T-cell (primary cell): ENCODE results near the gene SIGLEC14. TPM values are rescaled to one million over a fixed set of nuclear protein-coding genes. Genes with fewer than 3 reads are reported as not detected.
"Not testable (repeated sequence)": the region's sequence is repeated elsewhere in the genome, so short reads cannot be mapped to it uniquely, and the experiment has no call there.

Experiments
- ATAC-seq, 4 experiments: fragments of 200-7000 bp in 3 of 4; fragments of 150-1000 bp in 1 of 4; cut with Tn5 transposase; replicated peaks in 1 of 4; 1 replicate in 3 of 4; 2 replicates in 1 of 4; pipeline ENCODE4 v1.10.0; 2021; ENCODE audit warnings: moderate library complexity in 3 of 4, mild to moderate bottlenecking in 2 of 4, moderate number of reproducible peaks in 1 of 4
- CTCF ChIA-PET, 2 donors: fragments of 300-600 bp; sonication (Branson Sonifier 250); formaldehyde crosslinking; loops; one replicate each; lab custom pipeline; 2022; ENCODE audit warnings: antibody characterized with exemption in 2 of 2; lab: Charles Lee
- POLR2A ChIA-PET, 2 donors: fragments of 300-600 bp; sonication (Branson Sonifier 250); formaldehyde crosslinking; loops; one replicate each; lab custom pipeline; 2022; ENCODE audit warnings: antibody characterized with exemption in 2 of 2; lab: Charles Lee
- DNase-seq, 35 experiments: peaks; one replicate each; pipeline versions ENCODE4 v3.0.0 to v3.0.0-alpha.2; 2013 to 2023
- H3K27ac ChIP-seq: one replicate; pipeline ENCODE4 v1.5.1; 2013; ENCODE audit warnings: low read length
- H3K27me3 ChIP-seq, 2 experiments: replicated peaks in 1 of 2; 1 replicate in 1 of 2; 2 replicates in 1 of 2; pipeline versions ENCODE4 v1.6.1 to v1.7.0; 2013; ENCODE audit warnings: low read length in 1 of 2, mixed read lengths in 1 of 2; ENCODE audit not compliant: control insufficient read depth in 2 of 2, insufficient read depth in 2 of 2; ENCODE audit errors: extremely low read depth in 1 of 2
- H3K36me3 ChIP-seq, 2 donors: 1 replicate in 1 of 2; 2 replicates in 1 of 2; pipeline versions ENCODE4 v1.6.1 to v1.7.0; 2013; ENCODE audit warnings: low read length in 1 of 2; ENCODE audit not compliant: control insufficient read depth in 2 of 2, insufficient read depth in 1 of 2; ENCODE audit errors: extremely low read depth in 1 of 2
- H3K4me1 ChIP-seq, 2 experiments: 1 replicate in 1 of 2; 2 replicates in 1 of 2; pipeline versions ENCODE4 v1.6.1 to v1.7.0; 2013; ENCODE audit warnings: low read length in 2 of 2, mixed read lengths in 1 of 2; ENCODE audit not compliant: insufficient read depth in 2 of 2, control insufficient read depth in 1 of 2; ENCODE audit errors: extremely low read depth in 1 of 2
- H3K4me3 ChIP-seq, 2 donors: 1 replicate in 1 of 2; 2 replicates in 1 of 2; pipeline versions ENCODE4 v1.5.1 to v1.7.0; 2013; ENCODE audit warnings: mild to moderate bottlenecking in 2 of 2, low read length in 1 of 2, moderate library complexity in 1 of 2; ENCODE audit not compliant: control insufficient read depth in 1 of 2; ENCODE audit errors: extremely low read depth in 1 of 2
- H3K9me3 ChIP-seq: 2 replicates; pipeline ENCODE4 v1.7.0; 2013
- H3K27ac Mint-ChIP-seq, 2 donors: one replicate each; pipeline ENCODE4 v1.8.0; 2020 to 2021; ENCODE audit warnings: mild to moderate bottlenecking in 2 of 2, mixed read lengths in 2 of 2
- H3K27me3 Mint-ChIP-seq, 2 donors: one replicate each; pipeline ENCODE4 v1.8.0; 2021 to 2022; ENCODE audit warnings: mixed read lengths in 2 of 2
- H3K36me3 Mint-ChIP-seq: one replicate; pipeline ENCODE4 v1.8.0; 2021; ENCODE audit warnings: mixed read lengths
- H3K4me1 Mint-ChIP-seq, 3 donors: one replicate each; pipeline ENCODE4 v1.8.0; 2020 to 2022; ENCODE audit warnings: mixed read lengths in 3 of 3, mild to moderate bottlenecking in 1 of 3
- H3K4me3 Mint-ChIP-seq, 3 donors: one replicate each; pipeline ENCODE4 v1.8.0; 2020 to 2022; ENCODE audit warnings: mild to moderate bottlenecking in 3 of 3, mixed read lengths in 3 of 3, moderate library complexity in 3 of 3
- H3K9me3 Mint-ChIP-seq, 3 donors: one replicate each; pipeline ENCODE4 v1.8.0; 2020 to 2022; ENCODE audit warnings: mixed read lengths in 3 of 3
- WGBS: methylation state at CpG from one replicate; pipeline ENCODE4 v1.1.5; 2013; ENCODE audit warnings: missing lambda C conversion rate; ENCODE audit not compliant: insufficient coverage; 5-methylcytosine and 5-hydroxymethylcytosine counted together
- total RNA-seq, 35 experiments: library from RNA in 6 of 35; stranded (reverse) in 6 of 35; fragments of 120-200 nt in 1 of 35; gene quantifications; one replicate each; pipeline versions ENCODE4 v1.2.1 to v1.2.4 and lab custom pipeline; 2013 to 2026

The SIGLEC14 gene, protein sequence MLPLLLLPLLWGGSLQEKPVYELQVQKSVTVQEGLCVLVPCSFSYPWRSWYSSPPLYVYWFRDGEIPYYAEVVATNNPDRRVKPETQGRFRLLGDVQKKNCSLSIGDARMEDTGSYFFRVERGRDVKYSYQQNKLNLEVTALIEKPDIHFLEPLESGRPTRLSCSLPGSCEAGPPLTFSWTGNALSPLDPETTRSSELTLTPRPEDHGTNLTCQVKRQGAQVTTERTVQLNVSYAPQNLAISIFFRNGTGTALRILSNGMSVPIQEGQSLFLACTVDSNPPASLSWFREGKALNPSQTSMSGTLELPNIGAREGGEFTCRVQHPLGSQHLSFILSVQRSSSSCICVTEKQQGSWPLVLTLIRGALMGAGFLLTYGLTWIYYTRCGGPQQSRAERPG
- total RNA-seq = 1 to 10 TPM in 1 of 5 donors, under 1 TPM in 2, not detected in 2; 0.68 to 1.1 (median 0.93) TPM
- total RNA-seq (2013) = 0.53 TPM
- total RNA-seq (lab: John Stamatoyannopoulos, UW) = 0 to 0.52 (median 0) reads per million in 29 experiments

DNA sequence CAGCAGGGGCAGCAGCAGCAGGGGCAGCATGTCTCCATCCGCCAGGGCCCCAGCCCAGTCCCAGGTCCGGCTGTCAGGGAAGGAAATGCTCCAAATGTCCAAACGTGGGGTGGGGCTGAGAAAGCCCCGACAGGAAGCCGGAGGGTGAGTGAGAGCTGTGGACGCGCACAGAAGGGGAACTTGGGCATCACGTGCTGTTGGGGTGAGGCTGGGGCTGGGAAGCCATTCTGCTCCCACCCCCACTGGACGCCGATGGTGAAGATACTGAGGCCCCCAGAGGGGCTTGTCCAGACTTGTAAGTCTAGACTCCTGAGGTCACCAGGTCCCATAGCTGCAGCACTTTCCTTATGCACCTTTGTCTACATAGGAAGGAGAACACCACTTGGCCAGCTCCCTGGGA lies at the start of gene SIGLEC14:
Gene SIGLEC14 (minus strand): TSS at position 96 of the 400 bp plus-strand sequence. CDS start 66 bp downstream, at position 30.
- H3K27me3 Mint-ChIP-seq = peaks cover 26 to 41% of the 10 kb centered on the region in 2 donors
- H3K4me3 ChIP-seq, H3K4me1 ChIP-seq, H3K4me1 Mint-ChIP-seq, H3K27ac ChIP-seq, H3K9me3 Mint-ChIP-seq, POLR2A ChIA-PET, H3K36me3 Mint-ChIP-seq, CTCF ChIA-PET, H3K36me3 ChIP-seq, DNase-seq, H3K27ac Mint-ChIP-seq, H3K4me3 Mint-ChIP-seq, ATAC-seq, H3K9me3 ChIP-seq: not testable (repeated sequence)
- WGBS = 6% methylated on average over 2 of the region's 10 CpGs
- peaks cover 0 to 28% of the 10 kb centered on the region in 2 experiments for H3K27me3 ChIP-seq

GRCh38 chr19:51695702-51696315 lies 49.2 kb upstream of the SIGLEC14 start:
- no peak overlapping the region for H3K4me3 Mint-ChIP-seq
- no peaks in the 10 kb centered on the region for H3K27me3 Mint-ChIP-seq
- no peak overlapping the region for H3K4me3 ChIP-seq
- no peak overlapping the region for H3K27ac Mint-ChIP-seq
- H3K9me3 ChIP-seq = no peaks in the 10 kb centered on the region
- H3K9me3 Mint-ChIP-seq = no peaks in the 10 kb centered on the region
- WGBS = 74% methylated on average over 10 of the region's 14 CpGs
- DNase-seq (no peak), ATAC-seq (no peak)
- ChIA-PET CTCF (no interaction called here), POLR2A (no interaction called here)
- no peaks in the 10 kb centered on the region for H3K36me3 ChIP-seq
- H3K36me3 Mint-ChIP-seq = peaks cover 7% of the 10 kb centered on the region
- H3K4me1 ChIP-seq = peaks cover 0 to 11% of the 10 kb centered on the region in 2 experiments
- no peak overlapping the region for H3K27ac ChIP-seq
- H3K27me3 ChIP-seq = peaks cover 0 to 4% of the 10 kb centered on the region in 2 experiments
- H3K4me1 Mint-ChIP-seq = peaks cover 4 to 13% (median 11%) of the 10 kb centered on the region in 3 donors

GRCh38 chr19:51695088-51695487 lies 48.5 kb upstream of the SIGLEC14 start:
- POLR2A ChIA-PET = no interaction called here
- no peak overlapping the region for H3K27ac ChIP-seq
- H3K4me1 Mint-ChIP-seq = peaks cover 7 to 17% (median 13%) of the 10 kb centered on the region in 3 donors
- H3K36me3 Mint-ChIP-seq = peaks cover 7% of the 10 kb centered on the region
- H3K27me3 Mint-ChIP-seq = no peaks in the 10 kb centered on the region
- peaks cover 0 to 11% of the 10 kb centered on the region in 2 experiments for H3K27me3 ChIP-seq
- no peak overlapping the region for H3K27ac Mint-ChIP-seq
- no peaks in the 10 kb centered on the region for H3K36me3 ChIP-seq
- CTCF ChIA-PET = interaction anchor here in 1 of 2 donors (1.1 kb wide), 1 partner anchor 8 kb away, joined by 4 read pairs; no protein-coding TSS in a partner anchor
- ATAC-seq = no peak
- 92% methylated on average over 6 of the region's 9 CpGs for WGBS
- no peak for DNase-seq
- H3K4me1 ChIP-seq = peaks cover 0 to 19% of the 10 kb centered on the region in 2 experiments
- no peak overlapping the region for H3K4me3 ChIP-seq
- H3K9me3 Mint-ChIP-seq = no peaks in the 10 kb centered on the region
- no peak overlapping the region for H3K4me3 Mint-ChIP-seq
- H3K9me3 ChIP-seq = no peaks in the 10 kb centered on the region

- ChIA-PET POLR2A (no interaction called here), CTCF (interaction anchor here in 1 of 2 donors (1.1 kb wide), 1 partner anchor 9 kb away, joined by 4 read pairs; no protein-coding TSS in a partner anchor)
- Histone ChIP-seq H3K36me3 (no peaks in the 10 kb centered on the region), H3K9me3 (no peaks in the 10 kb centered on the region), H3K27ac (no peak overlapping the region), H3K4me3 (no peak overlapping the region), H3K4me1 (peaks cover 0 to 24% of the 10 kb centered on the region in 2 experiments), H3K27me3 (peaks cover 0 to 16% of the 10 kb centered on the region in 2 experiments)
- 67% methylated on average over 5 of the region's 10 CpGs for WGBS
- H3K4me1 Mint-ChIP-seq = peaks cover 8 to 19% (median 13%) of the 10 kb centered on the region in 3 donors
- DNase-seq = no peak
- no peak overlapping the region for H3K27ac Mint-ChIP-seq
- H3K36me3 Mint-ChIP-seq = peaks cover 7% of the 10 kb centered on the region
- no peaks in the 10 kb centered on the region for H3K9me3 Mint-ChIP-seq
- no peak overlapping the region for H3K4me3 Mint-ChIP-seq
- ATAC-seq = no peak
- no peaks in the 10 kb centered on the region for H3K27me3 Mint-ChIP-seq
These were observed 47.9 kb upstream of the SIGLEC14 start for GRCh38 chr19:51694318-51695085.

GRCh38 chr19:51693819-51694218 lies 47.2 kb upstream of the SIGLEC14 start:
- ATAC-seq (no peak), DNase-seq (no peak)
- Histone ChIP-seq H3K27me3 (peaks cover 0 to 17% of the 10 kb centered on the region in 2 experiments), H3K4me3 (no peak overlapping the region), H3K4me1 (peaks cover under 1 to 27% of the 10 kb centered on the region in 2 experiments), H3K27ac (no peak overlapping the region), H3K36me3 (no peaks in the 10 kb centered on the region), H3K9me3 (no peaks in the 10 kb centered on the region)
- Mint-ChIP-seq H3K36me3 (peaks cover 7% of the 10 kb centered on the region), H3K4me1 (peaks cover 8 to 21% (median 13%) of the 10 kb centered on the region in 3 donors), H3K27me3 (no peaks in the 10 kb centered on the region), H3K27ac (no peak overlapping the region), H3K9me3 (no peaks in the 10 kb centered on the region), H3K4me3 (no peak overlapping the region)
- ChIA-PET CTCF (no interaction called here), POLR2A (no interaction called here)
- 84% methylated on average over 2 of the region's 2 CpGs for WGBS

- 86% methylated on average over 5 of the region's 8 CpGs for WGBS
- ChIA-PET CTCF (no interaction called here), POLR2A (no interaction called here)
- Mint-ChIP-seq H3K9me3 (no peaks in the 10 kb centered on the region), H3K27ac (no peak within 1 kb of the TSS), H3K4me1 (peaks cover 13 to 26% (median 18%) of the 10 kb centered on the region in 3 donors), H3K36me3 (peaks cover 7% of the 10 kb centered on the region), H3K27me3 (peaks cover 0 to 4% of the 10 kb centered on the region in 2 donors), H3K4me3 (peak within 1 kb of the TSS in 2 of 3 donors; percentile 19 to 27)
- H3K27ac ChIP-seq = no peak within 1 kb of the TSS
- ATAC-seq = no peak
- no peak within 1 kb of the TSS for H3K4me3 ChIP-seq
- no peaks in the 10 kb centered on the region for H3K36me3 ChIP-seq
- no peak for DNase-seq
- H3K9me3 ChIP-seq = no peaks in the 10 kb centered on the region
- H3K4me1 ChIP-seq = peaks cover 2 to 29% of the 10 kb centered on the region in 2 experiments
- peaks cover 0 to 22% of the 10 kb centered on the region in 2 experiments for H3K27me3 ChIP-seq
These were observed 46.6 kb upstream of the SIGLEC14 start, which contains the start of gene SPACA6 for GRCh38 chr19:51693260-51693659. Gene SPACA6 (plus strand): TSS chr19:51693330. CDS start chr19:51693527, 197 bp downstream.
